NOMO-1 treated with dmso at 0.1 percent for 144 hours (cell line): Measurements from ENCODE around the gene TBC1D3B.
"Not testable (repeated sequence)": the region's sequence is repeated elsewhere in the genome, so short reads cannot be mapped to it uniquely, and the experiment has no call there.

ENCODE experiments used
- DNase-seq: peaks from one replicate; lab custom pipeline; 2025; ENCODE audit not compliant: unreplicated experiment; lab: John Stamatoyannopoulos, UW

The TBC1D3B gene

GRCh38 chr17:36201102-36201501 is 24.7 kb upstream of the TBC1D3B start:
- not testable (repeated sequence) for DNase-seq

GRCh38 chr17:36198831-36199465 is 22.5 kb upstream of the TBC1D3B start:
- DNase-seq = no peak

DNA sequence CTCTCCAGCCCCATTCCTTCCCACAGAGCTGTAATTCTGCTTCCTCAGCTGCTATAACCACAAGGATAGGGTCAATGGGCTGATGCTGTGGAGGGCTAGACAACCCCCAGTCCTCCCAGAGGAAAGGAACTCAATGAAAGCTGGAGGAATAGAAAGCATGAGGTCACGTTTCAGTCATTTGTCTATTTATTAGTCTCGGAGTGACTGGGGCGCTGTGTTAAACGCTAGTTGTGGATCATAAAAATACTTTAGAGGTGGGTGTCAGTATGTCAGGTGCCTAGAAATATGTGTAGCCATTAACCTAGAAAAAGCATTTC is 20.9 kb upstream of the TBC1D3B start:
- DNase-seq = peak; percentile 38

DNA sequence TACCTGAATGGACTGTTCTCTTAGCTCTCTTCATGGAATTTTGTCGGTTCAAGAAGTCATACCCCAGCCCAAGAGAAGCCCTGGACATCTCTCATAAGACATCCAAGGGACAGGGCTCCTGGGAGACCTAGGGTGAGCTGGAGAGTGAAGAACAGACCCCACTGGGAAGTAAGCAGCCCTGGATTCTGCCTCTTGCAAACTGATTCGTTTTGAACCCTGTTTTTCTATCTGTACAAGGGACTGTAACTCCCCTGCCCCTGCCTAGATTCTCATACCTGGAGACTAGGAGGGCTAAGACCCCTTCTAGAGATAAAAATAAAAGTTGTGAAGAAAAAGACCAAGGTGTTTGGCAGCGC is 19.7 kb upstream of the TBC1D3B start:
- no peak for DNase-seq

- DNase-seq = no peak
Measured at GRCh38 chr17:36195434-36196130, 19.1 kb upstream of the TBC1D3B start.

DNA sequence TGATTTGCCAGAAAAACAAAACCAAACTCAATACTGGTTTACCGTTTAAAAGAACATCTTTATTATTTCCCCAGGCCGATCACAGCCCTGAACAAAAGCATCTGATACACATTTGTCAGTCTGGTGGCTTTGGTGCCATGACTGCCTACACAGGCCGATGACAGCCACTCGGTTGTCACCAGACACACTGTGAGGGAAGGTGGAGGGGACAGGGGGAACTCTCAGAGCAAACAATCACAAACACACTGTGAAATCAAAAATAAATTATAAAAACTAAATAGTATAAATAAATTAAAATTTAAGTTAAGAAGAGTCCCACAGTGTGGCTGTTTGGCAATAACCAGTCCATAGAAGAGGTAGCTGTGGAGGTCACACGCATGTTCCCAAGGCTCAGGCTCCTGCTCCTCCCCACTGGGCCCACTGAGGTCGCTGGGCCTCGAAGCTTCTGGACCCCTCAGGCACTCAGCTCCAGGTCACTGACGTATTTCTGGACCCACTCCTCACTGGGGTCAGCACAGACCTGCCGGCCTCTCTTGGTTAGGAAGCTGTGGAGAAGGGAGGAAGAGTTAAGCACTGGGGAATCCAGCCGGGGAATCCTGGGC is 18.5 kb upstream of the TBC1D3B start:
- not testable (repeated sequence) for DNase-seq

- not testable (repeated sequence) for DNase-seq
Measured at GRCh38 chr17:36194147-36194831, 17.9 kb upstream of the TBC1D3B start.

DNA sequence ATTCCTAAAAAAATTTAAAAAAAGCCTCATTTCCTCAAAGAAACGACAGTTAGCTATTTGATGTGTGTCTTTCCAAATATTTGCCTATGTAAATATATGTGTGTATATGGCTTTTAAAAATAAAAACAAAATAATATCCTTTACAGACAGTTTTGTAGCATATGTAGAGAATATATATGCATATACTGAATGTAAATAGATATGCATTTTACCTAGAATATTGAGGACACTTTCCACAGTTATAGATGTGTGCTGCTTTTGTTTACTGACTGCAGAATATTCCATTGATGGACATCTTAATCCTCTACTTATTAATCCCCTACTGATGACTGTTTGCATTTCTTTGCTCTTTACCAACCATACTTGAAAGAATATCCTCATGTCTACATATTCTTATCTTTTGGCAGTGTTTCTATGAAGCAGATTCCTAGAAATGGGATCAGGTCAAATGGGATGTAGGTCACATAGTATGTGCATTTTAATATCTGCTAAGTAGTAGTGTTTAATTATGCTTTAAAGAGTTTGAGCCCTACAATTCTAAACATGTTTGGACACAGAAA is 16.9 kb upstream of the TBC1D3B start:
- DNase-seq = no peak

DNA sequence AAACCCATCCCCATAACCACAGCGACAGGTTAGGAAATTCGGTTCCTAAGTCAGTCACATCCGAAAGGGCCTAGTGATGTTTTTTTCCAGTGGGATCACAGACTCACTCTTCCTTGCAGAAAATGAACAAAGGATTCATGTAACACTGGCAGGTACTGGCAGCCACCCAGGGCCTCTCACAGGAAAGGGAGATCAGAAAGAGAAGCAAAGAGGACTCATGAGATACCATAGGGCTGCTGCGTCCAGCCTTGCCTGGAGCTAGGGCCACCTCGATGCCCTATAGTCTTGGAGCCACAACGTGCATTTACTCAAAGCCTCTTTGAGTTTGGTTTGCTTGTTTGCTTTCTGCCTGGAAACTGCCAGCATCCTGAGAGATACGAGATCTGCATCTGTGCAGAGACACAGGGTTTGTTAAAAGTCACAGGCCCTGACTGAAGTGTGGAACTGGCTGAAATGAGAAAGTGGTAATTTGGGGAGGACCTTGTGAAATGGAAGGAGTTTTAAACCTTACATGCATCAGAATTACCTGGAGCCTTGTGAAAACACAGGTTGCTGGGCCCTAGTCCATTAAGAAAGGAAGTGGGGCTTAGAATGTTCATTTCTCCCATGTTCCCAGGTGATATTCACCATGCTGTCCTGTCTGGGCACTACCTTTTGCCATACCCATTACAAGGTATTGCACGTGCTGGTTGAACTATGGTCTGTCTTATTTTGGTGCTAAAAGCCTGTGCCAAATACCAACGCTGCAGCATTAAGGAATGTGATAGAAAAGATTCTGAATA is 14.3 kb upstream of the TBC1D3B start:
- DNase-seq = not testable (repeated sequence)

- DNase-seq = not testable (repeated sequence)
Measured at GRCh38 chr17:36189993-36190392, 13.6 kb upstream of the TBC1D3B start.

- DNase-seq = peak; percentile 98
Measured at GRCh38 chr17:36188891-36189306, 12.5 kb upstream of the TBC1D3B start.

- DNase-seq = not testable (repeated sequence)
Measured at GRCh38 chr17:36187943-36188665, 11.7 kb upstream of the TBC1D3B start.

GRCh38 chr17:36186810-36187763 is 10.7 kb upstream of the TBC1D3B start:
- DNase-seq = not testable (repeated sequence)

DNA sequence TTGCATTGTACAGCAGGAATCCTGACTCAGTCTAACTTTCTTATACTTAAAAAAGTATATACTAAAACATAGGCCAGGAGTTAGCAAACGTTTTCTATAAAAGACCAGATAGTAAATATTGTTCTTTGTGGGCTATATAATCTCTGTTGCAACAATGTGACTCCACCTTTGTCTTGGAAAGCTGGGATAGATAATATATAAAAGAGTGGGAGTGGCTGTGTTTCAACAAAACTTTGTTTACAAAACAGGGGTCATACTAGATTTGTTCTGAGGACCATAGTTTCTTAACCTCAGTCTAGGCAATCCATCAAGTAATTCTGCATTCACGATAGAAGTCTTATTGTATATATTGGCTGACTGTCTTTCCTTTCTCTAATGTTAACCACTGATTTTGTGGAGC is 9.0 kb upstream of the TBC1D3B start:
- no peak for DNase-seq

- no peak for DNase-seq
Measured at GRCh38 chr17:36184023-36184765, 7.8 kb upstream of the TBC1D3B start.

DNA sequence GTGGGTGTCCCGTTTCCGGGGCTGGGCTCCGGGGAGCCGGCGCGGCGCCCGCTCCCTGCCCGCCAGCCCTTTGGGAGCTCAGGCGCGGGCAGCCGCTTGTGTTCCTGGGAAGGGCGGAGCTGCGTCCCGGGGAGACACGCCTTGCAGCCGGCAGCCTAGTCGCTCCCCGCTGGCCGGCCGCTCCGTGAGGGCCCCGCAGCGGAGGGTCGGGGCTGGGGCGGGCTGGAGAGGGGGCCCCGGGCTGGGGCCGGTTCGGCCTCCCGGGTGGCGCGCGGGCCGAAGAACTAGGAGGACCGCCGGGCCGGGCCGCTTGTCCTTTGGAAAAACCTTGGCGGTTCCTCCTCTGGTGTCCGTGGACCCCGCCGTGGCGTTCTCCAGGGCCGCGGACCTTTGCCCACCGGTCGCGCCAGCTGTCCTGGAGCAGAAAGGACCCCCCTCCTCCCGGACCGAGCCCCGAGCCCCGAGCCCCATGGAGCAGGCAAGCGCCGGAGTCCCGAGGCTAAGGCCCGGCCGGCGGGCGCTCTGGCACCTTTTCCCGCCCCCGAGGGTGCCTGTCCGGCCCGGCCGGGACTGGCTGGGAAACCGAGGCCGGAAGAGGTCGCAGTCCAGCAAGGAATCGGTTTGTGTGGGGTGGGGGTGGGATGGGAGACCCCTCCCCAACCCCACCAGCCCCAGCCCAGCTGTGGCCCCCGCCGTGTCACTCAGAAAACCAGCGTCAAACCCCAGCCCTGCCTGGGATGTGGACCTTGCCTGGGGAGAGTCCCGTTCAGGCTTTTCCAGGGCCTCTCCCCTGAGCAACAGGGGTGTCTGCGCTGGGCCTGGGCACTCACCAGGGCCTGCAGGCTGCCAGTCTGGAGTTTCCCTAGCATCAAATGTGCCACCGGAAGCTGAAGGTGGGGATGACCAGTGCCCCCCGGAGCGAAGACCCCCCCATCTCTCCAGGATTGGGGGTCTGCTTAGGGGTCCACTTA is 6.8 kb upstream of the TBC1D3B start:
- DNase-seq = peak; percentile 62
